Measurements from ENCODE around the gene DPYSL5. TPM values are rescaled to one million over a fixed set of nuclear protein-coding genes. Genes with fewer than 3 reads are reported as not detected.
"Not testable (repeated sequence)": the region's sequence is repeated elsewhere in the genome, so short reads cannot be mapped to it uniquely, and the experiment has no call there.

DPYSL5 gene
- total RNA-seq, 1 donor from 2014 or later: 2.8 TPM

DNA sequence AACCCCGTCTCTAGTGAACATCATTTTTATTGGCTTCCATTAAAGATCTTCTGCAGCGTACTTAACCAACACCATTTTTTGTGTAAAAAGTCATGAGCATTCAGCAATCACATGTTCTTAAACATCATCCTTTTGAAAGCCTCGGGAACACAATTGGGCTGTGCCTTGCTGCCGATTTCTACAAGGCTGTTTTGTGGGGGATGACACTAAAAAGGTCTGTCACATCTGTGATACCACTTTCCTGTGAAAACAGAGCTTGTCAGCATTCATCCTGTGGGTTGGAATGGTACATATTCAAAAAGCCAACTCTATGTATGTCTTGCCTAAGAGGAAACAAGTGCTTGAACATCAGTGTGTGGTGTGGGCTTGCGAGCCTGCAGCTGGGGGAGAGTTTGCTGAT lies 73.4 kb downstream of the DPYSL5 start:
- TF ChIP-seq, protein P1, sequence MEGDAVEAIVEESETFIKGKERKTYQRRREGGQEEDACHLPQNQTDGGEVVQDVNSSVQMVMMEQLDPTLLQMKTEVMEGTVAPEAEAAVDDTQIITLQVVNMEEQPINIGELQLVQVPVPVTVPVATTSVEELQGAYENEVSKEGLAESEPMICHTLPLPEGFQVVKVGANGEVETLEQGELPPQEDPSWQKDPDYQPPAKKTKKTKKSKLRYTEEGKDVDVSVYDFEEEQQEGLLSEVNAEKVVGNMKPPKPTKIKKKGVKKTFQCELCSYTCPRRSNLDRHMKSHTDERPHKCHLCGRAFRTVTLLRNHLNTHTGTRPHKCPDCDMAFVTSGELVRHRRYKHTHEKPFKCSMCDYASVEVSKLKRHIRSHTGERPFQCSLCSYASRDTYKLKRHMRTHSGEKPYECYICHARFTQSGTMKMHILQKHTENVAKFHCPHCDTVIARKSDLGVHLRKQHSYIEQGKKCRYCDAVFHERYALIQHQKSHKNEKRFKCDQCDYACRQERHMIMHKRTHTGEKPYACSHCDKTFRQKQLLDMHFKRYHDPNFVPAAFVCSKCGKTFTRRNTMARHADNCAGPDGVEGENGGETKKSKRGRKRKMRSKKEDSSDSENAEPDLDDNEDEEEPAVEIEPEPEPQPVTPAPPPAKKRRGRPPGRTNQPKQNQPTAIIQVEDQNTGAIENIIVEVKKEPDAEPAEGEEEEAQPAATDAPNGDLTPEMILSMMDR (IDR thresholded peaks at IDR 0.05; ENCODE audit: unreplicated experiment): no peak

DNA sequence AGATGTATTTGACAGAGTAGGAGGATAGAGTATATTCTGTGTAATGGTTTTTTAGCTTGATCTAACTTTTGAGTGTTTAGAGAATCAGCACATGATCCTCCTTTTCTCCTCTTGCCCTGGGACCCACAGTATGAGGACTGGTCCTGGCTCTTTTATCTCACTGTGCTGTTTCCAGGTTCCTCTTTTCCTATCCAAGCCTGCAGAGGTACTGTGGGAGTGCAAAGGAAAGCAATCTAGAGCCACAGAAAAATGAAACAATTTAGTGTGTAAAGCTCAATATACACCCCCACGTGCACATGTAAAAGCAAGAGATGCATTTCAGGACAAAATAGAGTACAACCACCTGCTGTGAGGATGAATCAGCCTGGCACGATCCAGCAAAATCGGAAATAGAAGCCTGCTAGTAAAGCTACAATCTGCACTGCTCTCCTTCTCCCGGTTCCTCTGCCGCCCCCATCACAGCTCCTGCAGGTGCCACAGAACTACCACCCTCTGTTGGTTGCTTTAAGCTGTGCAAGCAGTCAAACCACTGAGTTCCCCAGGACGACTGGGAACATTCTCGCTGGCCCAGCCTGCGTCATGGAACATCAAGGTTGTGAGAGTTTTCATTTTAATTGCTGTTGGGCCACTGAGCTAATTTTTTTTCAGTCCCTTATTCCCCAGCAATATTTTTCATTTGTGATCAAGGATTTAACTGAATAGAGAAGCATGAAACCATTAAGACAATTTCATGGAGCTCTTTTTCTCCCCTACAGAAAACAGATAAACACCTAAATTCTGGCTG lies 74.7 kb downstream of the DPYSL5 start:
- H3K4me3 Mint-ChIP-seq: no peak overlapping the region
- H3K27me3 Mint-ChIP-seq (ENCODE audit: low read depth): no peaks in the 10 kb centered on the region
- TF ChIP-seq, protein P1 (IDR thresholded peaks at IDR 0.05; ENCODE audit: unreplicated experiment): no peak
- H3K27ac Mint-ChIP-seq: no peak overlapping the region
- no peaks in the 10 kb centered on the region for H3K36me3 Mint-ChIP-seq
- H3K9me3 Mint-ChIP-seq: no peaks in the 10 kb centered on the region
- peaks cover 14% of the 10 kb centered on the region for H3K4me1 Mint-ChIP-seq
- no peak for DNase-seq (ENCODE audit: low spot score in 2 of 2, unreplicated experiment in 2 of 2)

More for the DNA sequence above, 73.4 kb downstream of the DPYSL5 start:
- no peaks in the 10 kb centered on the region for H3K27me3 Mint-ChIP-seq (ENCODE audit: low read depth)
- H3K4me1 Mint-ChIP-seq: peaks cover 12% of the 10 kb centered on the region
- DNase-seq (ENCODE audit: low spot score in 2 of 2, unreplicated experiment in 2 of 2): no peak
- H3K36me3 Mint-ChIP-seq: no peaks in the 10 kb centered on the region
- H3K9me3 Mint-ChIP-seq: no peaks in the 10 kb centered on the region
- H3K27ac Mint-ChIP-seq: no peak overlapping the region
- H3K4me3 Mint-ChIP-seq: no peak overlapping the region

DNA sequence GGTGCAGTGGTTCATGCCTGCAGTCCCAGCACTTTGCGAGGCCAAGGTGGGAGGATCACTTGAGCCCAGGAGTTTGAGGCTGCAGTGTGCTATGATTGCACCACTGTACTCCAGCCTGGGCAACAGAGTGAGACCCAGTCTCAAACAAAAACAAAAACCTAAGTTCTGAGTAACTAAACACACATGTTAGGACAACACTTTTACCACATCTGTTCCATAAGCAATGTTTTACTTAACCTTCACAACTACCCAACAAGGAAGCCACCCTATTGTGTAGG lies 75.2 kb downstream of the DPYSL5 start:
- H3K4me1 Mint-ChIP-seq: peaks cover 14% of the 10 kb centered on the region
- not testable (repeated sequence) for H3K9me3 Mint-ChIP-seq; H3K27ac Mint-ChIP-seq; H3K36me3 Mint-ChIP-seq; H3K27me3 Mint-ChIP-seq (ENCODE audit: low read depth); H3K4me3 Mint-ChIP-seq; DNase-seq (ENCODE audit: low spot score in 2 of 2, unreplicated experiment in 2 of 2)

DNA sequence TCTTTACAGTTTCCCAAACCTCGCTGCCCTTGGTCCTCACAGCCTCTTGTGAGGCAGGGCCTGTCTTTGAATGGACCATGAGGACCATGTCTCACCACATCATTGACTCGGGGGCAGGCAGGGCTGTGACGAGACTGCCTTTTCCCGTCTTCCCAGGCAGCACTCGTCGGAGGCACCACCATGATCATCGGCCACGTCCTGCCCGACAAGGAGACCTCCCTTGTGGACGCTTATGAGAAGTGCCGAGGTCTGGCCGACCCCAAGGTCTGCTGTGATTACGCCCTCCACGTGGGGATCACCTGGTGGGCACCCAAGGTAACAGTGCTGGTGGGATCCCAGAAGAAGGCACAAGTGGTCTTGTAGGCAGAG lies 76.8 kb downstream of the DPYSL5 start:
- Mint-ChIP-seq H3K36me3 (no peaks in the 10 kb centered on the region), H3K4me1 (peaks cover 14% of the 10 kb centered on the region), H3K4me3 (no peak overlapping the region), H3K9me3 (no peaks in the 10 kb centered on the region), H3K27ac (no peak overlapping the region), H3K27me3 (ENCODE audit: low read depth) (no peaks in the 10 kb centered on the region)
- no peak for DNase-seq (ENCODE audit: low spot score in 2 of 2, unreplicated experiment in 2 of 2)
- TF ChIP-seq, protein P1 (IDR thresholded peaks at IDR 0.05; ENCODE audit: unreplicated experiment): no peak

DNA sequence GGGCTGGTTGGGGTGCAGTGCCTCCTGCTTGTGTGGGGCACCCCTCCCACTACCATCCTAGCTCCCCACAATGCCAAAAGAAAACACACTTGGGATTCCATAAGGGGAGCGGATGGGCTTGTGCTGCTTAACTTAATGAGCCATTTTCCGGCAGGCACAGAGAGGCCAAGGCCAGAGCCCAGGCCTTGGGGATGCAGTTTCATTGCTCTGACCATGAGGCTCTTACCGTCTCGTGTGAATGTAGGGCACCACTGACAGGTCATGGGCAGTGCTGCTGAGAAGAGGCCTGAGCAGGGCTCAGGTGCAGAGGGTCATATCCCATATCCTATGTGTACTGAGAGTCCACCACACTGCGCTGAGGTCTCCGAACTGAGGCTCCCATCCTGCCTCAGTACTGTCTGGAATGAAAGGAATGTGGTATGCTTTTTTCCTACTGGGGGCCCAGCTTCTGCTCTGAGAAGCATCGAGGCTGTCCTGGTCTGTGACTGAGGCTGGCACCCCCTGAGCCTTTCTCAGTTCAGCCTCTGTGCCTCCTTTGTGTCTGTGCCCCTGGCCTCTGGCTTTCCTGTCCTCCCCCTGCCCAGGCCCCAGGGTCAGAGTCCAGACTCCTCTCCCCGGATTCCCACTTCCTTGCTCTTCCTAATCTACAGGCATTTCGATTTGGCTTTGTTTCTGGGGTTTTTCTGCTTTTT lies 77.3 kb downstream of the DPYSL5 start:
- Mint-ChIP-seq H3K9me3 (no peaks in the 10 kb centered on the region), H3K27me3 (ENCODE audit: low read depth) (no peaks in the 10 kb centered on the region), H3K4me1 (peaks cover 14% of the 10 kb centered on the region), H3K27ac (peak overlapping the region; percentile 92), H3K36me3 (no peaks in the 10 kb centered on the region), H3K4me3 (no peak overlapping the region)
- DNase-seq (ENCODE audit: low spot score in 2 of 2, unreplicated experiment in 2 of 2): no peak
- TF ChIP-seq, protein P1 (IDR thresholded peaks at IDR 0.05; ENCODE audit: unreplicated experiment): no peak

DNA sequence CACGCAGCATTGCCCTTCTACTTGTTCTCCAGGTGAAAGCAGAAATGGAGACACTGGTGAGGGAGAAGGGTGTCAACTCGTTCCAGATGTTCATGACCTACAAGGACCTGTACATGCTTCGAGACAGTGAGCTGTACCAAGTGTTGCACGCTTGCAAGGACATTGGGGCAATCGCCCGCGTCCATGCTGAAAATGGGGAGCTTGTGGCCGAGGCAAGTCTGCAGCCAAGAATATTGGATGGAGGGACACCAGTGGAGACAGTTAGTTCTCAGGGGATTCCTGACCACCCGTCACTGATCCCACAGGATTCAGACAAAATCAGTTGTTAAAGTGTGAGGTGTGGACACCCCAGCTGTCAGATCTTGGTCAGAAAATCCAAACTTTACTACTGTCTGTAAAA lies 79.3 kb downstream of the DPYSL5 start:
- Mint-ChIP-seq H3K27ac (no peak overlapping the region), H3K36me3 (no peaks in the 10 kb centered on the region), H3K4me1 (peaks cover 14% of the 10 kb centered on the region), H3K9me3 (no peaks in the 10 kb centered on the region), H3K27me3 (ENCODE audit: low read depth) (peaks cover 2% of the 10 kb centered on the region), H3K4me3 (no peak overlapping the region)
- no peak for DNase-seq (ENCODE audit: low spot score in 2 of 2, unreplicated experiment in 2 of 2)
- TF ChIP-seq, protein P1 (IDR thresholded peaks at IDR 0.05; ENCODE audit: unreplicated experiment): no peak
